GM23338 (cell line): ENCODE data around the gene GRIK4. TPM values are rescaled to one million over a fixed set of nuclear protein-coding genes. Genes with fewer than 3 reads are reported as not detected.

Source experiments
- ATAC-seq: fragments of 200-7000 bp; cut with Tn5 transposase; 3 replicates; pipeline ENCODE4 v1.9.1; 2020
- DNase-seq: peaks from one replicate; pipeline ENCODE4 v3.0.0-alpha.2; 2015; ENCODE audit warnings: low spot score
- H2AFZ ChIP-seq: fragments of 200-600 bp; sonication (generic); 2 replicates; pipeline ENCODE4 v1.8.0; 2016; ENCODE audit warnings: antibody characterized with exemption, mild to moderate bottlenecking, moderate library complexity
- H3F3A ChIP-seq: fragments of 200-600 bp; sonication (generic); replicated peaks from 2 replicates; pipeline ENCODE4 v1.8.0; 2017; ENCODE audit warnings: antibody characterized with exemption, mixed run types, low read depth
- H3K27ac ChIP-seq: fragments of 200-600 bp; sonication (generic); 2 replicates; pipeline ENCODE4 v1.6.1; 2016; ENCODE audit warnings: low read depth
- H3K27me3 ChIP-seq: fragments of 200-600 bp; sonication (generic); 2 replicates; pipeline ENCODE4 v1.8.0; 2016; ENCODE audit warnings: mild to moderate bottlenecking, mixed run types, moderate library complexity; ENCODE audit not compliant: insufficient read depth
- H3K36me3 ChIP-seq: fragments of 200-600 bp; sonication (generic); 2 replicates; pipeline ENCODE4 v1.8.0; 2016; ENCODE audit warnings: mild to moderate bottlenecking; ENCODE audit not compliant: insufficient read depth
- H3K4me1 ChIP-seq: fragments of 200-600 bp; sonication (generic); 2 replicates; pipeline ENCODE4 v1.8.0; 2016; ENCODE audit warnings: mild to moderate bottlenecking, moderate library complexity; ENCODE audit not compliant: insufficient read depth
- H3K4me2 ChIP-seq: fragments of 200-600 bp; sonication (generic); 2 replicates; pipeline ENCODE4 v1.7.1; 2017; ENCODE audit warnings: mixed run types
- H3K4me3 ChIP-seq: fragments of 200-600 bp; sonication (generic); 2 replicates; pipeline ENCODE4 v1.6.1; 2016; ENCODE audit warnings: mixed run types
- H3K79me2 ChIP-seq: fragments of 200-600 bp; sonication (generic); replicated peaks from 2 replicates; pipeline ENCODE4 v1.8.0; 2017; ENCODE audit warnings: mild to moderate bottlenecking; ENCODE audit not compliant: insufficient read depth
- H3K9me2 ChIP-seq: fragments of 200-600 bp; sonication (generic); 2 replicates; pipeline ENCODE4 v1.8.0; 2017; ENCODE audit not compliant: insufficient read depth
- H4K20me1 ChIP-seq: fragments of 200-600 bp; sonication (generic); replicated peaks from 2 replicates; pipeline ENCODE4 v1.8.0; 2017; ENCODE audit warnings: mild to moderate bottlenecking; ENCODE audit not compliant: insufficient read depth
- H3K27ac Mint-ChIP-seq: 2 replicates; pipeline ENCODE4 v1.8.0; 2020; ENCODE audit warnings: inconsistent platforms, mild to moderate bottlenecking, moderate library complexity, mixed read lengths
- H3K27me3 Mint-ChIP-seq: 3 replicates; pipeline ENCODE4 v1.8.0; 2022; ENCODE audit warnings: low read depth, mild to moderate bottlenecking, moderate library complexity, mixed read lengths, inconsistent platforms; ENCODE audit not compliant: insufficient read depth, poor library complexity
- H3K36me3 Mint-ChIP-seq: 3 replicates; pipeline ENCODE4 v1.8.0; 2021; ENCODE audit warnings: low read depth, mild to moderate bottlenecking, inconsistent platforms, moderate library complexity, mixed read lengths
- H3K4me1 Mint-ChIP-seq: 3 replicates; pipeline ENCODE4 v1.8.0; 2020; ENCODE audit warnings: mild to moderate bottlenecking, inconsistent platforms, mixed read lengths
- H3K4me3 Mint-ChIP-seq: 3 replicates; pipeline ENCODE4 v1.8.0; 2021; ENCODE audit warnings: moderate library complexity, mild to moderate bottlenecking, inconsistent platforms, mixed read lengths
- H3K9me3 Mint-ChIP-seq: 3 replicates; pipeline ENCODE4 v1.8.0; 2020; ENCODE audit warnings: moderate library complexity, mild to moderate bottlenecking, inconsistent platforms, mixed read lengths
- CREB1 ChIP-seq: fragments of 250-450 bp; sonication (Bioruptor Pico); IDR thresholded peaks from 2 replicates; pipeline ENCODE4 v1.5.0; 2020; ENCODE audit warnings: low read depth, mild to moderate bottlenecking, moderate library complexity
- EZH2 ChIP-seq: fragments of 200-600 bp; sonication (generic); IDR thresholded peaks from one replicate; pipeline ENCODE4 v1.8.0; 2017; ENCODE audit warnings: antibody characterized with exemption, mild to moderate bottlenecking, low read depth; ENCODE audit not compliant: unreplicated experiment
- EZH2phosphoT487 ChIP-seq: fragments of 200-600 bp; sonication (generic); IDR thresholded peaks from one replicate; pipeline ENCODE4 v1.8.1; 2018; ENCODE audit warnings: antibody characterized with exemption; ENCODE audit not compliant: unreplicated experiment
- JUNB ChIP-seq: IDR thresholded peaks from one replicate; pipeline ENCODE4 v1.6.1; 2016; ENCODE audit warnings: antibody characterized with exemption; ENCODE audit not compliant: unreplicated experiment
- NANOG ChIP-seq: IDR thresholded peaks from 2 replicates; pipeline ENCODE4 v1.6.1; 2016; ENCODE audit warnings: antibody characterized with exemption, borderline replicate concordance
- POLR2AphosphoS5 ChIP-seq: IDR thresholded peaks from 2 replicates; pipeline ENCODE4 v1.6.1; 2016; ENCODE audit warnings: antibody characterized with exemption, low read depth
- STAT1 ChIP-seq: IDR thresholded peaks from one replicate; pipeline ENCODE4 v1.6.1; 2016; ENCODE audit warnings: antibody characterized with exemption; ENCODE audit not compliant: unreplicated experiment
- ZNF114 ChIP-seq: fragments of 250-450 bp; sonication (Bioruptor Pico); IDR thresholded peaks from 2 replicates; pipeline ENCODE4 v1.5.0; 2020; ENCODE audit warnings: mild to moderate bottlenecking, moderate library complexity
- ZNF331 ChIP-seq: fragments of 250-450 bp; sonication (Bioruptor Pico); IDR thresholded peaks from 2 replicates; pipeline ENCODE4 v1.5.0; 2020; ENCODE audit warnings: low read depth, mild to moderate bottlenecking, moderate library complexity
- polyA plus RNA-seq: library from polyadenylated mRNA; unstranded; fragments of >200 nt; fragmentation: Nextera tagmentation; extraction: Ambion mirVana; gene quantifications from 2 replicates; pipeline ENCODE4 v1.2.1, GENCODE V29; 2016
- total RNA-seq: library from RNA; depleted of rRNA; stranded (reverse); fragments of >200 nt; shearing (Covaris generic); gene quantifications from 2 replicates; pipeline ENCODE4 v1.2.3, GENCODE V29; 2014
- TF ChIP-seq, protein P1 (sequence below): fragments of 250-450 bp; sonication (Bioruptor Pico); IDR thresholded peaks from 2 replicates; pipeline ENCODE4 v1.5.0; 2020; ENCODE audit warnings: mild to moderate bottlenecking, moderate library complexity
- TF ChIP-seq, protein P2 (sequence below): IDR thresholded peaks from 2 replicates; pipeline ENCODE4 v1.6.1; 2016; ENCODE audit warnings: antibody characterized with exemption
- TF ChIP-seq, protein P3 (sequence below): IDR thresholded peaks from one replicate; pipeline ENCODE4 v1.6.1; 2018; ENCODE audit warnings: antibody characterized with exemption; ENCODE audit not compliant: unreplicated experiment
- TF ChIP-seq, protein P4 (sequence below), 2 experiments: fragments of 200-600 bp in 1 of 2; sonication (generic) in 1 of 2; conservative IDR thresholded peaks; 2 replicates each; pipeline versions ENCODE4 v1.5.1 to v1.6.1; 2016 to 2017; ENCODE audit warnings: antibody characterized with exemption in 2 of 2, low read depth in 2 of 2, mild to moderate bottlenecking in 2 of 2, moderate library complexity in 1 of 2

The GRIK4 gene
- total and polyA plus RNA-seq, 2 experiments from 2014 or later: 0.63 to 2.2 TPM

DNA sequence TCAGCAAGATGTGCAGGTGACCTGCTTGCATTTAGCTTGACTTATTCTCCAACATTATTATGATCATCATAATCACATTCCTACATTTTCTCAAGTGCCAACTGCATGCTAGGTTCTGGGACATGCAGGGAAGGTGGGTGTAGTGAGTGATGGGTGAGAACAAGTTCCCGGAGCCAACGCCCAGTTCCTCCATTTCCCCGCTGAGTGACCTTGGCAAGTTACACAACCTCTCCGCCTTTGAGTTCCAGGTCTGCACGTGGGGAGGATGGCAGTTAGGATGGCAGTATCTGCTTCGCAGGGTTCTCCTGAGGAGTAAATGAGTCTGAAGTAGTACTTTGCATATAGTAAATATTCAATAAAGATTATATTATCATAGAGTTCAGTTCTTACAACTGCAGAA, 140.3 kb downstream of the GRIK4 start:
- TF ChIP-seq, protein P1, sequence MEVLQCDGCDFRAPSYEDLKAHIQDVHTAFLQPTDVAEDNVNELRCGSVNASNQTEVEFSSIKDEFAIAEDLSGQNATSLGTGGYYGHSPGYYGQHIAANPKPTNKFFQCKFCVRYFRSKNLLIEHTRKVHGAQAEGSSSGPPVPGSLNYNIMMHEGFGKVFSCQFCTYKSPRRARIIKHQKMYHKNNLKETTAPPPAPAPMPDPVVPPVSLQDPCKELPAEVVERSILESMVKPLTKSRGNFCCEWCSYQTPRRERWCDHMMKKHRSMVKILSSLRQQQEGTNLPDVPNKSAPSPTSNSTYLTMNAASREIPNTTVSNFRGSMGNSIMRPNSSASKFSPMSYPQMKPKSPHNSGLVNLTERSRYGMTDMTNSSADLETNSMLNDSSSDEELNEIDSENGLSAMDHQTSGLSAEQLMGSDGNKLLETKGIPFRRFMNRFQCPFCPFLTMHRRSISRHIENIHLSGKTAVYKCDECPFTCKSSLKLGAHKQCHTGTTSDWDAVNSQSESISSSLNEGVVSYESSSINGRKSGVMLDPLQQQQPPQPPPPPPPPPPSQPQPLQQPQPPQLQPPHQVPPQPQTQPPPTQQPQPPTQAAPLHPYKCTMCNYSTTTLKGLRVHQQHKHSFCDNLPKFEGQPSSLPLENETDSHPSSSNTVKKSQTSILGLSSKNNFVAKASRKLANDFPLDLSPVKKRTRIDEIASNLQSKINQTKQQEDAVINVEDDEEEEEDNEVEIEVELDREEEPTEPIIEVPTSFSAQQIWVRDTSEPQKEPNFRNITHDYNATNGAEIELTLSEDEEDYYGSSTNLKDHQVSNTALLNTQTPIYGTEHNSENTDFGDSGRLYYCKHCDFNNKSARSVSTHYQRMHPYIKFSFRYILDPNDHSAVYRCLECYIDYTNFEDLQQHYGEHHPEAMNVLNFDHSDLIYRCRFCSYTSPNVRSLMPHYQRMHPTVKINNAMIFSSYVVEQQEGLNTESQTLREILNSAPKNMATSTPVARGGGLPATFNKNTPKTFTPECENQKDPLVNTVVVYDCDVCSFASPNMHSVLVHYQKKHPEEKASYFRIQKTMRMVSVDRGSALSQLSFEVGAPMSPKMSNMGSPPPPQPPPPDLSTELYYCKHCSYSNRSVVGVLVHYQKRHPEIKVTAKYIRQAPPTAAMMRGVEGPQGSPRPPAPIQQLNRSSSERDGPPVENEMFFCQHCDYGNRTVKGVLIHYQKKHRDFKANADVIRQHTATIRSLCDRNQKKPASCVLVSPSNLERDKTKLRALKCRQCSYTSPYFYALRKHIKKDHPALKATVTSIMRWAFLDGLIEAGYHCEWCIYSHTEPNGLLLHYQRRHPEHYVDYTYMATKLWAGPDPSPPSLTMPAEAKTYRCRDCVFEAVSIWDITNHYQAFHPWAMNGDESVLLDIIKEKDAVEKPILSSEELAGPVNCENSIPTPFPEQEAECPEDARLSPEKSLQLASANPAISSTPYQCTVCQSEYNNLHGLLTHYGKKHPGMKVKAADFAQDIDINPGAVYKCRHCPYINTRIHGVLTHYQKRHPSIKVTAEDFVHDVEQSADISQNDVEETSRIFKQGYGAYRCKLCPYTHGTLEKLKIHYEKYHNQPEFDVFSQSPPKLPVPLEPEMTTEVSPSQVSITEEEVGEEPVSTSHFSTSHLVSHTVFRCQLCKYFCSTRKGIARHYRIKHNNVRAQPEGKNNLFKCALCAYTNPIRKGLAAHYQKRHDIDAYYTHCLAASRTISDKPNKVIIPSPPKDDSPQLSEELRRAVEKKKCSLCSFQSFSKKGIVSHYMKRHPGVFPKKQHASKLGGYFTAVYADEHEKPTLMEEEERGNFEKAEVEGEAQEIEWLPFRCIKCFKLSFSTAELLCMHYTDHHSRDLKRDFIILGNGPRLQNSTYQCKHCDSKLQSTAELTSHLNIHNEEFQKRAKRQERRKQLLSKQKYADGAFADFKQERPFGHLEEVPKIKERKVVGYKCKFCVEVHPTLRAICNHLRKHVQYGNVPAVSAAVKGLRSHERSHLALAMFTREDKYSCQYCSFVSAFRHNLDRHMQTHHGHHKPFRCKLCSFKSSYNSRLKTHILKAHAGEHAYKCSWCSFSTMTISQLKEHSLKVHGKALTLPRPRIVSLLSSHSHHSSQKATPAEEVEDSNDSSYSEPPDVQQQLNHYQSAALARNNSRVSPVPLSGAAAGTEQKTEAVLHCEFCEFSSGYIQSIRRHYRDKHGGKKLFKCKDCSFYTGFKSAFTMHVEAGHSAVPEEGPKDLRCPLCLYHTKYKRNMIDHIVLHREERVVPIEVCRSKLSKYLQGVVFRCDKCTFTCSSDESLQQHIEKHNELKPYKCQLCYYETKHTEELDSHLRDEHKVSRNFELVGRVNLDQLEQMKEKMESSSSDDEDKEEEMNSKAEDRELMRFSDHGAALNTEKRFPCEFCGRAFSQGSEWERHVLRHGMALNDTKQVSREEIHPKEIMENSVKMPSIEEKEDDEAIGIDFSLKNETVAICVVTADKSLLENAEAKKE: no peak
- TF ChIP-seq NANOG (no peak), EZH2phosphoT487 (no peak), JUNB (no peak), ZNF331 (no peak), EZH2 (no peak), STAT1 (no peak), POLR2AphosphoS5 (no peak), CREB1 (CRISPR knock-in tag) (no peak), ZNF114 (CRISPR knock-in tag) (no peak)
- TF ChIP-seq, protein P2, sequence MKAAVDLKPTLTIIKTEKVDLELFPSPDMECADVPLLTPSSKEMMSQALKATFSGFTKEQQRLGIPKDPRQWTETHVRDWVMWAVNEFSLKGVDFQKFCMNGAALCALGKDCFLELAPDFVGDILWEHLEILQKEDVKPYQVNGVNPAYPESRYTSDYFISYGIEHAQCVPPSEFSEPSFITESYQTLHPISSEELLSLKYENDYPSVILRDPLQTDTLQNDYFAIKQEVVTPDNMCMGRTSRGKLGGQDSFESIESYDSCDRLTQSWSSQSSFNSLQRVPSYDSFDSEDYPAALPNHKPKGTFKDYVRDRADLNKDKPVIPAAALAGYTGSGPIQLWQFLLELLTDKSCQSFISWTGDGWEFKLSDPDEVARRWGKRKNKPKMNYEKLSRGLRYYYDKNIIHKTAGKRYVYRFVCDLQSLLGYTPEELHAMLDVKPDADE: no peak
- TF ChIP-seq, protein P3, sequence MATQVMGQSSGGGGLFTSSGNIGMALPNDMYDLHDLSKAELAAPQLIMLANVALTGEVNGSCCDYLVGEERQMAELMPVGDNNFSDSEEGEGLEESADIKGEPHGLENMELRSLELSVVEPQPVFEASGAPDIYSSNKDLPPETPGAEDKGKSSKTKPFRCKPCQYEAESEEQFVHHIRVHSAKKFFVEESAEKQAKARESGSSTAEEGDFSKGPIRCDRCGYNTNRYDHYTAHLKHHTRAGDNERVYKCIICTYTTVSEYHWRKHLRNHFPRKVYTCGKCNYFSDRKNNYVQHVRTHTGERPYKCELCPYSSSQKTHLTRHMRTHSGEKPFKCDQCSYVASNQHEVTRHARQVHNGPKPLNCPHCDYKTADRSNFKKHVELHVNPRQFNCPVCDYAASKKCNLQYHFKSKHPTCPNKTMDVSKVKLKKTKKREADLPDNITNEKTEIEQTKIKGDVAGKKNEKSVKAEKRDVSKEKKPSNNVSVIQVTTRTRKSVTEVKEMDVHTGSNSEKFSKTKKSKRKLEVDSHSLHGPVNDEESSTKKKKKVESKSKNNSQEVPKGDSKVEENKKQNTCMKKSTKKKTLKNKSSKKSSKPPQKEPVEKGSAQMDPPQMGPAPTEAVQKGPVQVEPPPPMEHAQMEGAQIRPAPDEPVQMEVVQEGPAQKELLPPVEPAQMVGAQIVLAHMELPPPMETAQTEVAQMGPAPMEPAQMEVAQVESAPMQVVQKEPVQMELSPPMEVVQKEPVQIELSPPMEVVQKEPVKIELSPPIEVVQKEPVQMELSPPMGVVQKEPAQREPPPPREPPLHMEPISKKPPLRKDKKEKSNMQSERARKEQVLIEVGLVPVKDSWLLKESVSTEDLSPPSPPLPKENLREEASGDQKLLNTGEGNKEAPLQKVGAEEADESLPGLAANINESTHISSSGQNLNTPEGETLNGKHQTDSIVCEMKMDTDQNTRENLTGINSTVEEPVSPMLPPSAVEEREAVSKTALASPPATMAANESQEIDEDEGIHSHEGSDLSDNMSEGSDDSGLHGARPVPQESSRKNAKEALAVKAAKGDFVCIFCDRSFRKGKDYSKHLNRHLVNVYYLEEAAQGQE: no peak
- TF ChIP-seq, protein P4, sequence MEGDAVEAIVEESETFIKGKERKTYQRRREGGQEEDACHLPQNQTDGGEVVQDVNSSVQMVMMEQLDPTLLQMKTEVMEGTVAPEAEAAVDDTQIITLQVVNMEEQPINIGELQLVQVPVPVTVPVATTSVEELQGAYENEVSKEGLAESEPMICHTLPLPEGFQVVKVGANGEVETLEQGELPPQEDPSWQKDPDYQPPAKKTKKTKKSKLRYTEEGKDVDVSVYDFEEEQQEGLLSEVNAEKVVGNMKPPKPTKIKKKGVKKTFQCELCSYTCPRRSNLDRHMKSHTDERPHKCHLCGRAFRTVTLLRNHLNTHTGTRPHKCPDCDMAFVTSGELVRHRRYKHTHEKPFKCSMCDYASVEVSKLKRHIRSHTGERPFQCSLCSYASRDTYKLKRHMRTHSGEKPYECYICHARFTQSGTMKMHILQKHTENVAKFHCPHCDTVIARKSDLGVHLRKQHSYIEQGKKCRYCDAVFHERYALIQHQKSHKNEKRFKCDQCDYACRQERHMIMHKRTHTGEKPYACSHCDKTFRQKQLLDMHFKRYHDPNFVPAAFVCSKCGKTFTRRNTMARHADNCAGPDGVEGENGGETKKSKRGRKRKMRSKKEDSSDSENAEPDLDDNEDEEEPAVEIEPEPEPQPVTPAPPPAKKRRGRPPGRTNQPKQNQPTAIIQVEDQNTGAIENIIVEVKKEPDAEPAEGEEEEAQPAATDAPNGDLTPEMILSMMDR (conservative IDR thresholded peaks at IDR 0.05; ENCODE audit: low read depth in 2 of 2): no peak
- Mint-ChIP-seq H3K9me3 (no peaks in the 10 kb centered on the region), H3K4me1 (peaks cover 8% of the 10 kb centered on the region; the same call in 2 of the 3 replicates), H3K27me3 (peaks cover 36% of the 10 kb centered on the region), H3K4me3 (no peak overlapping the region), H3K36me3 (no peaks in the 10 kb centered on the region), H3K27ac (no peak overlapping the region)
- H3K4me2 ChIP-seq: no peak overlapping the region
- H2AFZ ChIP-seq: no peak overlapping the region
- peaks cover 28% of the 10 kb centered on the region for H3K27me3 ChIP-seq
- H3K27ac ChIP-seq: no peak overlapping the region
- DNase-seq (no peak), ATAC-seq (no peak)
- H4K20me1 ChIP-seq: no peaks in the 10 kb centered on the region; the same call in 1 of the 2 replicates
- no peaks in the 10 kb centered on the region for H3K36me3 ChIP-seq
- no peaks in the 10 kb centered on the region for H3K79me2 ChIP-seq
- H3K4me1 ChIP-seq: no peaks in the 10 kb centered on the region
- no peaks in the 10 kb centered on the region for H3F3A ChIP-seq
- no peak overlapping the region for H3K4me3 ChIP-seq
- H3K9me2 ChIP-seq: no peaks in the 10 kb centered on the region
